Thoracic aorta (tissue), 2 donors: Measurements from ENCODE around the gene VTN. TPM values are rescaled to one million over a fixed set of nuclear protein-coding genes. Genes with fewer than 3 reads are reported as not detected.
A peak's percentile ranks its signal among the peaks of the same experiment; 100 is the strongest.

Source experiments
- ATAC-seq: fragments of 150-250 bp; one replicate; pipeline ENCODE4 v1.8.0; 2017; ENCODE audit warnings: low read depth; ENCODE audit not compliant: insufficient number of reproducible peaks, low FRiP score
- DNase-seq: peaks from one replicate; pipeline ENCODE4 v3.0.0-alpha.2; 2020; ENCODE audit warnings: low spot score
- H3K27ac ChIP-seq, 2 donors: fragments of 200-600 bp; sonication (generic); 1 replicate in 1 of 2; 2 replicates in 1 of 2; pipeline ENCODE4 v1.5.1; 2016; ENCODE audit warnings: mild to moderate bottlenecking in 2 of 2, moderate library complexity in 2 of 2
- H3K27me3 ChIP-seq: fragments of 200-600 bp; sonication (generic); replicated peaks from 2 replicates; pipeline ENCODE4 v1.6.0; 2016; ENCODE audit warnings: mild to moderate bottlenecking; ENCODE audit not compliant: insufficient read depth
- H3K36me3 ChIP-seq: fragments of 200-600 bp; sonication (generic); one replicate; pipeline ENCODE4 v1.5.1; 2016
- H3K4me1 ChIP-seq, 2 donors: fragments of 200-600 bp; sonication (generic); 1 replicate in 1 of 2; 2 replicates in 1 of 2; pipeline versions ENCODE4 v1.5.1 to v1.6.0; 2016; ENCODE audit warnings: low read depth in 2 of 2, mild to moderate bottlenecking in 1 of 2; ENCODE audit not compliant: control insufficient read depth in 1 of 2
- H3K4me3 ChIP-seq: fragments of 200-600 bp; sonication (generic); 2 replicates; pipeline ENCODE4 v1.5.1; 2016; ENCODE audit warnings: mild to moderate bottlenecking
- H3K9me3 ChIP-seq: fragments of 200-600 bp; sonication (generic); 2 replicates; pipeline ENCODE4 v1.5.1; 2016
- total RNA-seq, 2 donors: library from RNA; depleted of rRNA; stranded (reverse); fragments of >200 nt; gene quantifications; one replicate each; pipeline versions ENCODE4 v1.1.0 to v1.2.3, GENCODE V29; 2016
- TF ChIP-seq, protein P1 (sequence below): fragments of 200-600 bp; sonication (generic); IDR thresholded peaks from one replicate; pipeline ENCODE4 v1.5.1; 2019; ENCODE audit warnings: antibody characterized with exemption

Gene VTN
- total RNA-seq, 2 donors from 2014 or later, result 1.1 to 3.1 TPM

DNA sequence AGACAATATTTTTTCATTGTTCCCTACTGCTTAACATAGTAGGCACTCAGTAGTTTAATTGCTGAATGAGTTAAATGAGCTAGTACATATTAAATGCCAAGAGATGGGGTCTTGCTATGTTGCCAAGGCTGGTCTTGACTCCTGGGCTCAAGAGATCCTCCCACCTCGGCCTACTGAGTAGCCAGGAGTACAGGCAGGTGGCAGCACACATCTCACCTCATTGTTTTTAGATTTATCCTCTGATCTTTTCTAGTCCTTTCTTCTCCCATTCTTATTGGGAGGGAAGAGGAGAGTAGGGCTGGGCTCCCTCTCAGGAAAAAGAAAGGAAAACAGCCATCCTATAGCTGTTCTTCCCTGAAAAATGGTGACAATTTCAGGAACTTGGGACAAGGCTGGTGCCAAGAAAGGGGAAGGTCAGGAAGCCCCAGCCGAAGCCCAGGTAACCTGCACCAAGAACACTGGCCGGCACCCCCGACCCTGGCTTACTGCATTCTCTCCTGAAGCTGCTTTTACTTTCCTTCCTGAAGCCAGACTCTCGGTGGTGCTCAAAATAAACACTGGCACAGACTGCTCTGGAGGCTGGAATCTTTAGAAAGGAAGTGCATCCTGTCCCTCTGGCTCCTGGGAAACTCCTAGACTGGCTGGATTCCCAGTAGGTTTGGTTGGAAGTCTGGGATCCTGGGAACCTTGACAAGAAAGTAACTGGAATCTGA, 31.9 kb downstream of the VTN start:
- Histone ChIP-seq H3K27me3 (no peaks in the 10 kb centered on the region), H3K27ac (peak overlapping the region; percentile 56 to 94), H3K4me1 (peaks cover 26 to 43% of the 10 kb centered on the region in 2 donors), H3K9me3 (no peaks in the 10 kb centered on the region), H3K36me3 (peaks cover 28% of the 10 kb centered on the region), H3K4me3 (no peak overlapping the region)
- no peak for ATAC-seq
- TF ChIP-seq, protein P1, sequence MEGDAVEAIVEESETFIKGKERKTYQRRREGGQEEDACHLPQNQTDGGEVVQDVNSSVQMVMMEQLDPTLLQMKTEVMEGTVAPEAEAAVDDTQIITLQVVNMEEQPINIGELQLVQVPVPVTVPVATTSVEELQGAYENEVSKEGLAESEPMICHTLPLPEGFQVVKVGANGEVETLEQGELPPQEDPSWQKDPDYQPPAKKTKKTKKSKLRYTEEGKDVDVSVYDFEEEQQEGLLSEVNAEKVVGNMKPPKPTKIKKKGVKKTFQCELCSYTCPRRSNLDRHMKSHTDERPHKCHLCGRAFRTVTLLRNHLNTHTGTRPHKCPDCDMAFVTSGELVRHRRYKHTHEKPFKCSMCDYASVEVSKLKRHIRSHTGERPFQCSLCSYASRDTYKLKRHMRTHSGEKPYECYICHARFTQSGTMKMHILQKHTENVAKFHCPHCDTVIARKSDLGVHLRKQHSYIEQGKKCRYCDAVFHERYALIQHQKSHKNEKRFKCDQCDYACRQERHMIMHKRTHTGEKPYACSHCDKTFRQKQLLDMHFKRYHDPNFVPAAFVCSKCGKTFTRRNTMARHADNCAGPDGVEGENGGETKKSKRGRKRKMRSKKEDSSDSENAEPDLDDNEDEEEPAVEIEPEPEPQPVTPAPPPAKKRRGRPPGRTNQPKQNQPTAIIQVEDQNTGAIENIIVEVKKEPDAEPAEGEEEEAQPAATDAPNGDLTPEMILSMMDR, result no peak
- no peak for DNase-seq

DNA sequence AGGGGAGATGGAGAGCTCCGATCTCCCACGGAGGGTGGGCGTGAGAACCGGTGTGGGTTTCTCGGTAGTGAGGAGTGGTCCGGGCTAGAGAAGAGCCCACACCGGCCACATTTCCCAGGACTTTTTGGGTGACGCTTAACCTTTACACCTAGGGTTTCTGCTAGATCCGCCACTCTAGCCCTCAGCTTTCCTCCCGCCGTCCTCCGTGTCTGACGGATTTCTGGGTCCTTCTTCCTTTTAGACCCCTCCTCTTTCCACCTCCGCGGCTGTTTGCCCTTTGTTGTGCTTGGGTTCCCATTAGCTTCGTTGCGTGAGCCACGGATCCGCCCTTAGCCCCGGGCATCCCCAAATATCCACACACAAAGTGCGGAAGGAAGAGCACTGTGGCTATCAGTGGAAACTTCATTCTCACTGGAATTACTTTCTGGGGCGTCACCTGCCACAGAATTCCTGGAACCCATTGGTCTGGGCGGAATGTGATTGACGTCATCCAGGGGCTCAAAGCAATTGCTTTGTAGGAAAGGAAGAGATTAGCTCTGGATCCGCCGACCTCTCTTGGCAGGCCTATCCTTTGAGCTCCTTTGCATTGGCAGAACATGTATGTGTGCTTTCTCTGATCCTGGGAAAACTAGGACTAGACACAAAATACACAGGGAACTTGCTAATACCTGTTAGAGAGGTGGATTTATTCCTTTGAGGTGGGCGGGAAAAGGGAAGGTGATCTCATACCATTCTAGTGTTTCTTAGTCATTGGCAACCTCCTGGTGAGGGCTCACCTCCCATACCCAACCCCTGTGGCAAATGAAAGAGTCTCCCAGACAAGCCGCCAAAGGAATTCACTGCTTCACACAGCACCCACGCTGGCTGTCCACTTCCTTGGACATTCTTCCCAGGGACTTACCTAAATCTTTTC, 33.9 kb downstream of the VTN start:
- no peak for ATAC-seq
- H3K27ac ChIP-seq, result peak overlapping the region; percentile 93 to 94
- no peak for DNase-seq
- no peaks in the 10 kb centered on the region for H3K27me3 ChIP-seq
- peak overlapping the region; percentile 86 for H3K4me3 ChIP-seq
- no peaks in the 10 kb centered on the region for H3K9me3 ChIP-seq
- peaks cover 26 to 45% of the 10 kb centered on the region in 2 donors for H3K4me1 ChIP-seq
- TF ChIP-seq, protein P1, result no peak
- peaks cover 9% of the 10 kb centered on the region for H3K36me3 ChIP-seq

DNA sequence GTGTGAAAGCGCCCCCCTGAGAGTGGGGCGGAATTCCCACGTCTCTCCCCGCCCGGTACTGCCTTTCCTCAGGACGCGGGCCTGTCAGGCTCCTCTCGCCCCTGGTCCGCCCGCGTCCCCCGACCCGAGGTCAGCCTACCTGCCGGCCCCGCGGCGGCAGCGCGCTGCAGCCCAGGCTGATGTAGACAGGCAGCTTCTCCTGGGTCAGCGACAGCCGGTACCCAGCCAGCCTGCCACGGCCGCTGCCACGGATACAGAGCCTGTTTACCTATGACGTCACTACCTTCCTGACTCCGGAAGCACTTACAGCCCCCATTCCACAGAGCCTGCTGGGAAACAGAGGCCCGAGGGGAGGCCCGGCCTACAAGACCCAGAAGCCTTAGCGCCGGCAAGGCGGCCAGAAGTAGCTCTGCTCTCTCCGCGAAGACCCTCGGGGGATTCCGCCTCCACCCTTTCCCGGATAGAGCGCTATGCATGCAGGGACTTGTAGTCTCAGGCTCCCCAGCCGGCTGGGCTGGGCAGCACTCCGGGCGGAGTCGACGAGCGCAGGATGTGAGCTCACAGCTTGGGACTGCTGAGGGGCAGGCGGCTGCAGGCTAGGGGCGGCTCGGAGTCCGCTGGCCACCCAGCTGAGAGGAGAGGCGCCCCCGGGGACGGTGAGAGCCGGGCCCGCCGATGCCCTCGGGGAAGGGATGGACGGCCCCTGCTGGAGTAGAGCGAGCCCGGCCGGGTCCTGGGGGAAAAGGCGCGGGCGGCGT, 34.7 kb downstream of the VTN start, which contains the start of the genes IFT20 and TNFAIP1:
TSS of gene IFT20 (minus strand) at position 272 of the 758 bp plus-strand sequence. CDS start 3,487 bp downstream, outside the sequence.
TSS of gene TNFAIP1 (plus strand) at position 561 of the 758 bp plus-strand sequence. CDS start 3,761 bp downstream, outside the sequence.
- ATAC-seq, result peak; percentile 96

DNA sequence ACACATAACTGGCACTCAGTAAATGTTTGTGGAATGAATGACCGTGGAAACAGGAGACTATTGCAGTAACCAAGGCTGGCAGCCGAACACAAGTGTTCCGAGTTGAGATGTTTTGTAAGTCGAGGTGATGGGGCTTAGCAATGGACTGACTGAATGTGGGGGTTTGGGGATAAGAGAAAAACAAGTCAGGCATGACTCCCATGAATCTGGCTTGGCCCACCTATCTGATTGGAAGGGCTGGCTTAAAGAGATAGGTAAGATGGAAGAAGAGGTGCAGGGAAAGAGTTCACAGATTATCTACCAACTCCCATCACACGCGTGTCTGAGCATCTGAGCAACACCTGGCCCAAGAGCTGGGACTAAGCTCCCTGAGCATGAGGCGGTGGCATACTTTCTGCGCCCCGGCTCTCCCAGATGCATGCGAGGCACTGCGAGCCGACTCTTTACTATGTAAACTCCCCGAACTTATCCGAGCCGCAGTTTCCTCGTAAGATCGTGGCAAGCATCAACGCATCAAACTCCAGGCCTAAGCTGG, 35.4 kb downstream of the VTN start:
- DNase-seq (no peak), ATAC-seq (no peak)
- Histone ChIP-seq H3K4me1 (peaks cover 26 to 45% of the 10 kb centered on the region in 2 donors), H3K36me3 (peaks cover 6% of the 10 kb centered on the region), H3K27ac (peak overlapping the region; percentile 82 to 94), H3K27me3 (no peaks in the 10 kb centered on the region), H3K4me3 (peak overlapping the region; percentile 86), H3K9me3 (no peaks in the 10 kb centered on the region)
- TF ChIP-seq, protein P1, result no peak

More for the DNA sequence above, 34.7 kb downstream of the VTN start, which contains the start of the genes IFT20 and TNFAIP1:
- DNase-seq, result peak; percentile 94
- Histone ChIP-seq H3K4me1 (peaks cover 26 to 45% of the 10 kb centered on the region in 2 donors), H3K27ac (peak within 1 kb of the TSS; percentile 93 to 94), H3K4me3 (peak within 1 kb of the TSS; percentile 86), H3K36me3 (peaks cover 4% of the 10 kb centered on the region), H3K27me3 (no peaks in the 10 kb centered on the region), H3K9me3 (no peaks in the 10 kb centered on the region)
- TF ChIP-seq, protein P1, result no peak
